Airway epithelial cell (primary cell): Measurements from ENCODE around the gene RNF125. TPM values are rescaled to one million over a fixed set of nuclear protein-coding genes. Genes with fewer than 3 reads are reported as not detected.

Experiments
- total RNA-seq: library from RNA; depleted of rRNA; stranded (reverse); fragments of >200 nt; gene quantifications from 2 replicates; pipeline ENCODE4 v1.2.3, GENCODE V29; 2015

The RNF125 gene
- total RNA-seq: 0.14 and 1.3 TPM in 2 replicates

DNA sequence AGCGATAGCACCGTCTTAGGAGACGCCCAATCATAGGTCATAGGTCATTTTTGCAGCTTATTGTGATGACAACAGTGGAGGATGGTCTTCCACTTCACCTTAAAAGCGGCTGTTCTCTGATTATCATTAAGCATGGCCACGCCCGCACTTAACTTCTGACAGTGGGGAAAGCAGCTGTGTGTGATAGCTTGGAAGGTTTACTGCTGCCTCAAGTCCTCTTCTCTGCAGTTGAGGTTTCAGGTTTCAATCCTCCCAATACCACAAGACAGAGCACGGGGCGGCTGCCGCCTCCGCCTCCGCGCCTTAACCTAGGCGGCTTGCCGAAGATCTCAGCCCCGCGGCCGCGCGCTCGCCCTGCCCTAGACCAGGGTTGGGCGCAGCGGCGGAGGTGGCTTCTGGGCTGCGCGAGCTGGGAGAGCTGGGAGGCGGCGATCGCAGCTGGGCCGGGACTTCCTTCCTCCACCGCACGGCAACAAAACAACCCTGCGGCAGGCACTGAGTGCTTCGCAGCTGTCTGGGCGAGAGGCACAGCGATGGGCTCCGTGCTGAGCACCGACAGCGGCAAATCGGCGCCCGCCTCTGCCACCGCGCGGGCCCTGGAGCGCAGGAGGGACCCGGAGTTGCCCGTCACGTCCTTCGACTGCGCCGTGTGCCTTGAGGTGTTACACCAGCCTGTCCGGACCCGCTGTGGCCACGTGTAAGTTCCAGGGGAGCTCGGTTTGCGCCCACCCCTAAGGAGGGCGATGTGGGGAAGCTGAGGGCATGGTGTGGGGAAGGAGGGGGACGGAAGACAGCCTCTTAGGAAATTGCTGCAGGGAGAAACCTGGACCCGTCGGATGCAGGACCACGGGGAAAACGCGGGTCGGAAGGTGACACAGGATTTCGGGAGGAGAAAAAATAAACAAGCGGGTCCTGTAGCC, at the start of gene RNF125:
RNF125 (plus strand) TSS at position 495 of the 920 bp plus-strand sequence; CDS start at position 534, 39 bp downstream.

DNA sequence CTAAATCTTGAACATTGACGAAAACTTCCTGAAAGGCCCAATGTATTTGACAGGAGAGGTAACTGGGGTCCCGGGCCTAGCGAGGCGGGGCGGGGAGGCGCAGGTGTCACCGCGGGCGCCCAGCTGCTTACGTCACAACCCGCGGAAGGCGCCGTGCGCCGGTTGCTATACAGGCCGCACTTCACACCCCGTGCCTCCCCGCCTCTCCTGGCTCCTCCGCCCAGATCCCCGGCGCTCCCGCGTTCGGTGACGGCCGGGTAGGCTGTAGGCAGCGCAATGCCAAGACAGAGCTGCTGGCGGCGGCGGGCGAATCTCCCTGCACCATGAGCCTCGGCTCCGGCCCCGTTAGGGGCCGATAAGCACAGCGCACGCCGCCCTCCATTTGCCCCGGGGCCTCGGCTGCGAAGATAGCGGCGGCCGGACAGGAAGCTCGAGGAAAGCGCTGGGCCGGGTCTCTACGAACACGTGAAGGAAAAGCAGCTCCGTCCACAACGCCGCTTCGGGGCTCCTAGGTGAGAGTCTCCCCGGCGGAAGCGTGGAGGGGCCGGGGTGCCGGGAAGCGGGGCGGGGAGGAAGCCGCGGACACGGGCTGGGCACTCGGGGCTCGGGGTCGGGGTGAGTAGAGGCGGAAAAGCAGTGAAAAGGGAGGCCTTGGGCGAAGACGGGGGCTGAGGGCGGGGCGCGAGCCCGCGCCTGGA, 73.2 kb downstream of the RNF125 start, which contains the start of gene RNF138:
RNF138 (plus strand) TSS at position 151 of the 698 bp plus-strand sequence. CDS start 903 bp downstream, outside the sequence.

Other genes starting within 250 kb of the RNF125 start
- 12.3 and 17.6 TPM in 2 replicates for gene TRAPPC8, start 75.7 kb upstream of the RNF125 start, total RNA-seq
- gene RNF138, start 73.0 kb downstream of the RNF125 start, total RNA-seq: 16.7 and 28.0 TPM in 2 replicates
- not detected in 2 replicates for gene MEP1B, start 171.2 kb downstream of the RNF125 start, total RNA-seq